RWPE1 (cell line): Measurements from ENCODE around the gene BMAL1.

Source experiments
- CTCF ChIA-PET: fragments of 350-600 bp; sonication (Branson Sonifier 250); formaldehyde crosslinking; extraction: SDS; loops from one replicate; lab custom pipeline; 2021; lab: Yijun Ruan, JAX
- POLR2A ChIA-PET: fragments of 400-600 bp; formaldehyde crosslinking; extraction: SDS; loops from one replicate; lab custom pipeline; 2020; ENCODE audit warnings: antibody characterized with exemption; ENCODE audit not compliant: low non-redundant PET; lab: Yijun Ruan, JAX
- DNase-seq: peaks from one replicate; pipeline ENCODE4 v3.0.0; 2012; ENCODE audit warnings: low spot score
- H3K27ac ChIP-seq: fragments of 450-650 bp; 2 replicates; pipeline ENCODE4 v1.5.1; 2017
- CTCF ChIP-seq: fragments of 450-650 bp; conservative IDR thresholded peaks from 2 replicates; pipeline ENCODE4 v1.5.1; 2017; ENCODE audit warnings: low read depth, mild to moderate bottlenecking

The BMAL1 gene

GRCh38 chr11:13280092-13280722 is 2.6 kb downstream of the BMAL1 start:
- ChIA-PET CTCF (interaction anchor here (0.7 to 1.1 kb wide), 2 partner anchors 19 to 70 kb away, joined by 3 to 6 read pairs; no protein-coding TSS in a partner anchor), POLR2A (no interaction called here)
- H3K27ac ChIP-seq, result no peak overlapping the region
- TF ChIP-seq CTCF, result no peak
- DNase-seq, result no peak

- TF ChIP-seq CTCF, result no peak
- CTCF ChIA-PET, result interaction anchor here (0.7 kb wide), 1 partner anchor 19 kb away, joined by 3 read pairs; no protein-coding TSS in a partner anchor
- H3K27ac ChIP-seq, result no peak overlapping the region
- no peak for DNase-seq
- POLR2A ChIA-PET, result no interaction called here
These were observed 3.2 kb downstream of the BMAL1 start for GRCh38 chr11:13280777-13281176.

GRCh38 chr11:13283636-13284035 is 6.0 kb downstream of the BMAL1 start:
- POLR2A ChIA-PET, result interaction anchor here (0.6 kb wide), 1 partner anchor 49 kb away, joined by 3 read pairs; no protein-coding TSS in a partner anchor
- no peak for DNase-seq
- CTCF ChIA-PET, result no interaction called here
- H3K27ac ChIP-seq, result no peak overlapping the region
- no peak for TF ChIP-seq CTCF

- H3K27ac ChIP-seq, result no peak overlapping the region
- no peak for TF ChIP-seq CTCF
- CTCF ChIA-PET, result no interaction called here
- no peak for DNase-seq
- POLR2A ChIA-PET, result no interaction called here
These were observed 7.4 kb downstream of the BMAL1 start for GRCh38 chr11:13284776-13285588.

GRCh38 chr11:13286279-13286821 is 8.8 kb downstream of the BMAL1 start:
- no peak for TF ChIP-seq CTCF
- ChIA-PET POLR2A (no interaction called here), CTCF (interaction anchor here (0.6 to 0.7 kb wide), 3 partner anchors 36 to 151 kb away, joined by 3 to 4 read pairs (median 3); no protein-coding TSS in a partner anchor)
- DNase-seq, result no peak
- H3K27ac ChIP-seq, result no peak overlapping the region

- DNase-seq, result no peak
- CTCF ChIA-PET, result interaction anchor here (0.6 to 0.7 kb wide), 4 partner anchors 37 to 150 kb away, joined by 3 to 4 read pairs (median 3); no protein-coding TSS in a partner anchor
- H3K27ac ChIP-seq, result no peak overlapping the region
- TF ChIP-seq CTCF, result no peak
- POLR2A ChIA-PET, result no interaction called here
These were observed 9.4 kb downstream of the BMAL1 start for GRCh38 chr11:13287036-13287435.
